HG03064 (cell line): Measurements from ENCODE around the gene C11orf54.
A peak's percentile ranks its signal among the peaks of the same experiment; 100 is the strongest.
"Not testable (repeated sequence)": the region's sequence is repeated elsewhere in the genome, so short reads cannot be mapped to it uniquely, and the experiment has no call there.

Source experiments
- ATAC-seq: cut with Tn5 transposase; IDR thresholded peaks from one replicate; pipeline ENCODE4 v1.9.1; 2021; ENCODE audit warnings: low read depth; ENCODE audit not compliant: unreplicated experiment

C11orf54 gene

DNA sequence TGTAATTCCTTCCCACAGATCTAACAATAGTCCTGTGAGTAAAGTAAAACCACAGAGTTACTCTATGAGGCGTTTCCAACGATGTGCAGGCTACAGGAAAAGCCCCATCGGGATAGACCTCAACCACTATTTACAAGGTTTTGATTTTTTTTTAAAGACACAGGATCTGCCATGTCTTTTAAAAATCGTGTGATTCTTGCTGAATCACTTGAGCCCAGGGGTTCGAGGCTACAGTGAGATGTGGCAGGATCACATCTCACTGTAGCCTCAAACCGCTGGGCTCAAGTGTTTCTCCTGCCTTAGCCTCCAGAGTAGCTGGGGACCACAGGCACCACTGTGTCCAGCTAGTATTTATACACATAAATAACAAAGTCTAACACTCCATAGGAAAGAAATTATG, 8.0 kb upstream of the C11orf54 start:
- ATAC-seq = no peak

DNA sequence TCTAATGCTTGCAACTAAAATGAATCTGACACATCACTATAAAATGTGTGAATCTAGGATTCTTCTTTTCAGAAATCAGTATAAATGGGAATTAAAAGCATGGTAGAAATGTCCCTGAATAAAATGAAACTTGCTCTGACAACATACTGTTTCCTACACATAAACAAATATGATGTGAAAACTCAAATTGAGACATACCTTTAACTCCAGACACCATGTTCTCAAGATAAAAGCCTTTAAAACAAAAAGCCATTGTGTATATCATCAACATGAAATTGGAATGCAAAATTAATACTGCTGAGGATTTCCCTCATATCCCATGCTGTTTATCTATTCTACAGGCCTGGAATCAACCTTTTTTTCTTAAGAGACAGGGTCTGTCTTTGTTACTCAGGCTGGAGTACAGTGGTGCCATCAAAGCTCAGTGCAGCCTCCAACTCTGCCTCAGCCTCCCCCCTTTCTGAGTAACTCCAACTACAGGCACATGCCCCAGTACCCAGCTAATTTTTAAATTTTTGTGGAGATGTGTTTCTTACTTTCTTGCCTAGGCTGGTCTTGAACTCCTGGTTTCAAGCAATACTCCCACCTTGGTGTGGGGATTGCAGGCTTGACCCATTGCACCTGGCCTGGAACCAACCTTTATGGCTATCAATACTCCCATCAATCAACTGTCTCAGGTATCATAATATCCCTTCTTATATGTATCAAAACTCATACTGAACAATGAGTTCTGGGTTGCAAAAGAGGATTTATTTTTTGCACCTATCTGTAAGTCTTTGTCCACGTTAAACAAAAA, 6.8 kb upstream of the C11orf54 start:
- ATAC-seq = no peak

DNA sequence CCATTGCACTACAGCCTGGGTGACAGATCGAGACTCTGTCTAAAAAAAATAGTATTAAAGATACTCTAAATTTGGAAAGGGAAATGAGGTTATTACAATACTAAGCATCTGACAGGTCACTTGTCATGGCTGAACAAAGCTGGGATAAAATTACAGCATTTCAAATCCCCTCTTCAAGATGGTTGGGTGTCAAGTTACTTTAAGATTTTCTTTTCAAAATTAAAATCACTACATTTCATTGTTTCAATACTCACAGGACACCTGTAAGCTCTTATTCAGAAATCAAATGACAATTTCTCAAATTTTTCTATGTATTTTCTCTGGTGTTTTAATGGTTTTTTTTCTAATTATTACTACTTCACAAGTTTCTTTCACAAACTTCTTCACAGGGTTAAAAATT, 5.8 kb upstream of the C11orf54 start:
- ATAC-seq = no peak

DNA sequence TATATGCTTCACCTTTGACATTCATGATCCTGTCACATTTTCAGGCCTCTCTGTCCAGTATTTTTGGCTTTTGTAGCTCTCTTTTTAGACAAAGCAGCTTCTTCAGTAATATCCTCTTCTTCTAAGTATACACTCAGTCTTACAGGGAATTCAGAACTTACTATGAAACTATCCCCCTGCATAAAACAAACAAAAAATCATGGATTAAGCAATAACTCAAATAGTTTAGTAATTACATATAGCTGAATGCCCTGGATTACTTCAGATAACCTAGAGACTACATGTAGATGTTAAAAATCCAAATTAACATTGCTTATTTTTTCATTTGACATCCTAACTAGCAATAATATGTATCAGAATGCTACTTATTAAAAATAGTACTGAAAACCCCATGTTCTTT, 5.3 kb upstream of the C11orf54 start:
- ATAC-seq = no peak

DNA sequence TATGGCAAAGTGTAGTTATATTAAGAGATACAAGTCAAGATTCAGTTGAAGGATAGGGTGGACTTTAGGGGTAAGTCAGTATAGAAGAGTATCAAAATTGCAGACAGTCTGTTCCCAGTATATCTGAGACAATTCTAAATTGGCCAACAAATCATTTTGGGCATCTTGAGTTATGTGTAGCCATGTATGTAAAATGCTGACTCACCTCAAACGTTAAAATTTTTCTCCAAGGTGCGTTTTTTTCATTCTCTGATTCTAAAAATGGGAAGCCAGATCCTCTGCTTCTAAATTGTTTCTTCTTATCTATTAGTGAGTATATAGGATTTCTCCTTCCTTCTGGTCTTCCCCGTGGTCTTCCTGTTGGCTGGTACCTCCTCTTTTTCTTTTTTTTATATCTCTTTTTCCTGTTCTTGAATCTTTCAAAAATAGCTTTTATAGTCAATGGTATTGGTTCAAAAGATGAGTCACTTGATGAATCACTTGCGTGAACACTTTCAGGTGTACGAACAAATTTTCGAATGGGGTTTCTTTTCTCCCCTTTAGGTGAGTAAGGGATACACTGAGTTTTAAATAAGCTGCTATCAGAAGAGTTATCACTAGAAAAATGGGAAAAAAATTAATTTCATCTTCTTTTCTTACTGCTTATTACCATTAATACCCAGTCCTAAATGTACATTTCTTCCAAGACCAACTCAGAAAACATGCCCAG, 3.4 kb upstream of the C11orf54 start:
- ATAC-seq = no peak

DNA sequence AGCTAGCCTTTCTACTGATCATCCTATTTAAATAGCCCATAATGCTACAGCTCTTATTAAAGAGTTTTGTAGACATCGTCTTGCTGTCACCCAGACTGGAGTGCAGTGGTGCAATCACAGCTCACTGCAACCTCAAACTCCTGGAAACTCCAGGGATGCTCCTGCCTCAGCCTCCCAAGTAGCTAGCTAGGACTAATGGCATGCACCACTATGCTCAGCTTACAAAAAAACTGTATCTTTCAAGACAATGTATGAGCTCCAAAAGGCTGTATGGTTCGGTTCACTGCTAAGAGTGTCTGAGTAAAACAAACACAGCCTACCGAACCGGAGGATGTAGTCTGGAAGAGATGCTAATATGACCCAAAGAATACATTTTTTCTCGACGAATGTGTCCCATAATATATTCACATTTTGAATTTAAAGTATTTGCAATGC, 2.8 kb upstream of the C11orf54 start:
- ATAC-seq = no peak

DNA sequence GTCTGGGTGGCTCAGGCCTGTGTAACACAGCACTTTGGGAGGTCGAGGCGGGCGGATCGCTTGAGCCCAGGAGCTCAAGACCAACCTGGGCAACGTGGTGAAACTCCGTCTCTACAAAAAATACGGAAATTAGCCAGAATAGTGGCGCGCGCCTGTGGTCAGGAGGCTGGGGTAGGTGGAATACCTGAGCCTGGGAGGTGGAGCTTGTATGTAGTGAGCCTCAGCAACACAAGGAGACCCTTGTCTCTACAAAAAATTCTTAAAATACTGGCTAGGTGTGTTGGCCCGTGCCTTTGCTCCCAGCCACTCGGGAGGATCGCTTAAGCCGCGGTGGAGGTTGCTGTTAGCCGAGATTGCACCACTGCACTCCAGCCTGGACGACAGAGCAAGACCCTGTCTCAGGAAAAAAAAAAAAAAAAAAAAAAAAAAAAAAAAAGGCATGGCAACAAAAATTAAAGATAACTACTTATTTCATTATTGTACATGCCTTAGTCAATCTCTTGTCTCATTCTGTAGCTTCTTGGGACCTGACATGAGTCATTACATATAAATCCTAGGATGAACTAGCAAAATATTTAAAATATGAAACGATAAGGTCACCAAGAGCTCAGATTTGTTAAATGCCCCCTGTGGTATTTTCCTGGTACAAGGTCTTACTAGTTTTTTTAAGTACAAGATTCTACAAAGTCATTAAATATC, 1.3 kb upstream of the C11orf54 start:
- no peak for ATAC-seq

DNA sequence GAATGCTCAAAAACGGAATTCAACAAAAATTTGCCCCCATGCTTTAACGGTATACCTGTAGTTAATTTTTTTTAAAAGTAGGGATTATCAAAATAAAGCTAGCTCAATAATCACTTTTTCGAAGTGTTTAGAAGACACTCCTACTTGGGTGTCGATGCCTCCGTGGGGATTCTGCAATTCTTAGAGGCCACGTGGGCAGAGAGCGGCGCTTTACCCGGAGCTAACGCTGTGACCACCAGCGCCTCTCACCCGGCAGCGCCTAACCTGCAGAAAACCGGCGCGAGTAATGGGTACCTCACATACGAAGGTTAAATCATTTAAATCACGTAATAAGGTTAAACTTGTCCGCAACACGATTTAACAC, 760 bp upstream of the C11orf54 start:
- peak; percentile 38 for ATAC-seq

DNA sequence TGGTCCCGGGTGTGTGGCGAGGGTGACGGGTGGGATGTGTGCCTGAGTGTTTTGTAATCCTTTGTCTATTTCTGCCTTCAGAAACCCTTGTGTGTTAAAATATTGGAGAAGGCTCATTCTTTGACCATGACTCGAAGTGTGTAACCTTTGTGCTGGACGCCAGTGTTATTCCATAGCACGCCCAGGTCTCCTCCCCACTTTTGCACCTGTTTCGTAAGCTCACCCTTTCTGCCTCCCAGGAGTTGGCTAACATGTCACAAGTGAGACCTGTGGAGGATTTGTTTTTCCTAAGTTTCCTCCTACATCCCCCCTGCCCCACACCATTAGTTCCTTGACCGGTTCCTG, 382 bp downstream of the C11orf54 start:
- no peak for ATAC-seq

DNA sequence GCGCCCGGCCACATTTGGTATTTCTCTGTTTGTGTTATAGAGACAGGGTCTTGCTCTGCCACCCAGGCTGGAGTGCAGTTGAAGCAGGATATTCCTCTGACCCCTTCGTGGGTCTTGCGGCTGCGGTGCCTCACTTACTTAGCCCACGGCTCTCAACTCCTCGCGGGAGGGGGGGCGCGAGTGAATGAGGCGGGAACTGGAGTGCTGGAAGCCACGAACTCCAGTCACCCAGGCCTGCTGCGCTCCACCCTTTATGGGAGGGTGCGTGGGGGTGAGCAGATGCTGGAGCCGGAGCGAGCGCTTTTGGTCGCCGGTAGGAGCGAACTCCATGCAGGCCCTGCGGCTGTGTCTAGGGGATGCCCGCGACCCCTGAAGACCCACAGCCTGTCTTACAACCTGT, 1.8 kb downstream of the C11orf54 start:
- no peak for ATAC-seq

DNA sequence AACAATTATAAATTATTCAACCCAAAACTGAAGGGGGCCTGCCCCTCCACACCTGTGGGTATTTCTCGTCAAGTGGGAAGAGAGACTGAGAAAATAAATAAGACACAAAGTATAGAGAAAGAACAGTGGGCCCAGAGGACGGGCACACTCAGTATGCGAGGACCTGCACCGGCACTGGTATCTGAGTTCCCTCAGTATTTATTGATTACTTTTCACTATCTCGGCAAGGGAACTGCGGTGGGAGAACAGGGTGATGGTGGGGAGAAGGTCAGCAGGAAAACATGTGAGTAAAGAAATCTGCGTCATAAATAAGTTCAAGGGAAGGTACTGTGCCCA, 3.2 kb downstream of the C11orf54 start:
- ATAC-seq = no peak

DNA sequence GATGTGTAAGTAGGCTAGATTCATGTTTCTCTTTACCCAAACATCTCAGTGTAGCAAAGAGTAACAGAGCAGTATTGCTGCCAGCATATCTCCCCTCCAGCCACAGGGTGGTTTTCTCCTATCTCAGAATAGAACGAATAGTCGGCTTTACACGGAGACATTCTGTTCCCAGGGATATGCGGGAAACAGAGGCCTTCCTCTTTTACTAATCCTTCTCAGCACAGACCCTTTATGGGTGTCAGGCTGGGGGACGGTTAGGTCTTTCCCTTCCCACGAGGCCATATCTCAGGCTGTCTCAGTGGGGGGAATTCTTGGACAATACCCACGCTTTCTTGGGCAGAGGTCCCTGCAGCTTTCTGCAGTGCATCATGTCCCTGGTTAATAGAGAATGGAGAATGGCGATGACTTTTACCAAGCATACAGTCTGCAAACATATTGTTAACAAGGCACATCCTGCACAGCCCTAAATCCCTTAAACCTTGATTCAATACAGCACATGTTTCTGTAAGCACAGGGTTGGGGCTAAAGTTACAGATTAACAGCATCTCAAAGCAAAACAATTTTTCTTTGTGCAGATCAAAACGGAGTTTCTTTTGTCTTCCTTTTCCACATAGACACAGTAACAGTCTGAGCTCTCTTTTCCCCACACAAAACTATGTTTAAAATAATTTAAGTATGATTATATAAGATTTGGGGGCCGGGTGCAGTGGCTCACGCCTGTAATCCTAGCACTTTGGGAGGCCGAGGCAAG, 3.7 kb downstream of the C11orf54 start:
- ATAC-seq = not testable (repeated sequence)

DNA sequence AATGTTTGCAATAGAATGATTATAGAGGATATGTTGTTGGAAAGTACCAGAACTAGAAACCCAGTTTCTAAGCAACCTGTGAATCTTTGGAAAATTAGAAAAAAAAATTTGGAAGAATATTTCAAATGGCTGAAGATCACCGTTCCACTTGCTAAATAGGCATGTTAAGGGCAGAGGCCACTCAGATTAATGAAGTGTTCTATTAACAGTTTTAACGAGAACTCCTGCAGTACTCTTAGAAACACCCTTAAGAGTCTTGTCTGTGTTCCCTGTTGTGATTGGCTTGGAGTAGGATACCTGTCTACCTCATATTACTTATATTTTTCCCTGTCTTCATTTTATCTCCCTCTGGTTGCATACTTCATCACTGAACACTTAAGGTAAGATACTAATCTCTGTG, 4.6 kb downstream of the C11orf54 start:
- ATAC-seq = no peak

DNA sequence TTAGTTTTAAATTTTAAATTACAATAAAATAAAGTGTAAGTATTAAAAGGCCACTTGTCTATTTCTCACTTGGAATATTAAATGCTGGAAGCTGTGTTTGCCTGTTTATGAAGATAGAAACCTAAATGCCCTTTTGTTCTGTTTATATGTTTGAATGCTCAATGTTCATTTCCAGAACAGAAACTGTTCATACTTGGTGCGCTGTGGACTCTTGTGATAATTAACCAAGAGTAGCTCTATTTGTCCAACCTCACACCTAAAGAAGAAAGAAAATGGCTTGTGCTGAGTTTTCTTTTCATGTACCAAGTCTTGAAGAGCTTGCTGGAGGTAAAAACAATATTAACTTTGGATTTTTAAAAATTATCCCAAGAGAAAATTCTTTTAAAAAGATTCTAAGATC, 5.7 kb downstream of the C11orf54 start:
- peak; percentile 85 for ATAC-seq

DNA sequence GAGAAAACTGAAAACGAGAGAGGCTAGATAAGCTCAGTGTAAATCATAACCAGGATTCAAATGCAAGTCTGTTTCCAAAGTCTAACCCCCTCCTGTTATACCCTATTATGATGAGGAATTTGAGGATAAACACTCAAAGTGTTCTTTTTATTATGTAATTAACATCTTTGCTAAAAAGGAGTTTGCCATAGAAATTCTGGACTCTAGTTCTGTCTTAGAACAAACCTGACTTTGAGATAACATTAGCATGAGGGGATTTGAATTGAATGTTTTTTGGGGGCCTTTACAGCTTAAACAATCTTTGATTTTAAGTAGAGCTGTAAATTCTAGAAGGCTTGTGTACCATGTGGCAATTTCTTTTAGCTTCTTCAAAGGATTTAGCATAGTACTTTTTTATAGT, 9.5 kb downstream of the C11orf54 start:
- ATAC-seq = no peak

DNA sequence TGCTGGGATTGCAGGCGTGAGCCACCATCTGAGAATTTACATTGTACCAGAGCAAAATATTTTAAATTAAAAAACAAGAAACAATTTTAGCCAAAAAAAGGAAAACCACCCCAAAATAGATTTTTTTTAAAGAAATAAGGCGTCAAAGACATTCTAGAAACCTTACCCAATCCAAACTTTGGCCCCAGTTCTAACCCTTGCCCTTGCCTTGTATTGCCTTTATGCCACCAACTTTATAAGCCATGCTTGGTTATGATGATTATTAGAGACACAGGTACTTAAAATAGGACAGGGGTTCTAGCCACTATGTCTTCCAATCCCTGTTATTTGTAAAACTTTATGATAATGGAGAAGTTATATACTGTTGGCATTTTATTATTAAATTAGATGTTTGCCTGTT, 11.8 kb downstream of the C11orf54 start:
- ATAC-seq = no peak

DNA sequence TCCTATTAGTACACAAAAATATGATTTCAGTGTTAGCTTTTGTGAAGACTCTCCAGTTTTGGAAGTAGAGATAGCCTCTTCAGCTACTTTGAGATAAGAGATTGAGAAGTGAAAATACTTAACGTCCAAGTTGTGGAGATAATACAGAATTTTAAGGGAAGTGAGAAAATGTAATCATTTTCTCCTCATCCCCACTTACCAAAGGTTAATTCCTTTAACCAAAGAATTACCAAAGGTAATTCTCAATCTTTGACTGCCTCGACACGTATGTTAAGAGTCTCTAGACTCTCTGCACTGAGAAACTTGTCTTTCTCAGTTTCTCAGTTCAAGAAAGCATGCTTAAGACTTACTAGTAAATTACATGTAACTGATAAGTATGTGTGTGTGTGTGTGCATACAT, 15.3 kb downstream of the C11orf54 start:
- no peak for ATAC-seq

DNA sequence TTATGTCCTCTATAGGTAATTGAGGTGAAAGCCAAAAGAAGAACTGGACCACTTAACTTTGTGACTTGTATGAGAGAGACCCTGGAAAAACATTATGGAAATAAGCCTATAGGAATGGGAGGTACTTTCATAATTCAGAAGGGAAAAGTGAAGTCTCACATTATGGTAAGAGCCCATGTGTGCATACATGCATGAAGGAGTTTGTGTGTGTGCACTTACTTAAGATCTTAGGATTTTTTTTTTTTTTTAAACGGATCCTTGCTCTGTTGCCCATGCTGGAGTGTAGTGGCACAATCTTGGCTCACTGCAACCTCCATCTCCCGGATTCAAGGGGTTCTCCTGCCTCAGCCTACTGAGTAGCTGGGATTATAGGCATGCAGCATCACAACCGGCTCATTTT, 15.8 kb downstream of the C11orf54 start:
- ATAC-seq = no peak

DNA sequence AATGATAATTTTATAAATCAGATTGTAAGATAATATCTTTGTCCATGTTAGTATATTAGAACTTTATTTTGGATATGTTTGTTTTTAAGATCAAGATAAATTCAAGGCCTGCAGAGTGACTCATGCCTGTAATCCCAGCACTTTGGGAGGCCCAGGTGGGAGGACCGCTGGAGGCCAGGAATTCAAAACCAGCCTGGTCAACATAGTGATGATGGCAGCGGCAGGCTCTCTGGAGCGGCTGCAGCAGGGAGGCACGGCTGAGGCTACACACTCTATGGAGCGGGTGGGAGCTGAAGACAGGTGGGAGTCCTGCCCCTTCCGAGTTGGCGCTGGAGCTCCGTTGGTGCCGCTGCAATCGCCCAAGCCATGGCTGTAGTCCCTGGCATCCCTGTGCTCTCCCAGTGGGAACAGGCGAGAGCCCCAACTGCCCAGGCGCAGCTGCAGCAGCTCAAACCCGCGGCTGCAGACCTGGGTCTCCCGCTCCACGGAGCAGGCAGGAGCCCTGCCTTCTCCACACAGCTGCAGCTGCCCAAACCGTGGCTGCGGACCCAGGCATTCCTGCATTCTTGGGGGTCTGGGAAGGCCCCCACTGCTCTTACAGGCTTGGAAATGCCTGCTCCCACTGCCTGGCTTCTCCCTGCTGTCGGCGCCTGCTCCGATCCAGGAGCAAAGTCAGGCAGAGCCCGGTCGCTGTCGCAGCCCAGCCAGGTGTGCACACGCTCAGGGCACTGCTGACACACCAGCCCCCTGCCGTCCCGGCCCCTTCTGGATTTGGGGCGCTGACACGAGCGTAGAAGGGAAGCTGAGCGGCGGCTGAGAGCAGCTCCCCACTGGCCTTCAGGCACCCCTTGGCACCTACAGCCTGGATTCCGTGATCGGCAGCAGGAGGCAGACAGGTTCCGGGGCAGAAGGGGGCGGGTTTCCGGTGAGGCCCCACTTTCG, 16.7 kb downstream of the C11orf54 start:
- no peak for ATAC-seq

DNA sequence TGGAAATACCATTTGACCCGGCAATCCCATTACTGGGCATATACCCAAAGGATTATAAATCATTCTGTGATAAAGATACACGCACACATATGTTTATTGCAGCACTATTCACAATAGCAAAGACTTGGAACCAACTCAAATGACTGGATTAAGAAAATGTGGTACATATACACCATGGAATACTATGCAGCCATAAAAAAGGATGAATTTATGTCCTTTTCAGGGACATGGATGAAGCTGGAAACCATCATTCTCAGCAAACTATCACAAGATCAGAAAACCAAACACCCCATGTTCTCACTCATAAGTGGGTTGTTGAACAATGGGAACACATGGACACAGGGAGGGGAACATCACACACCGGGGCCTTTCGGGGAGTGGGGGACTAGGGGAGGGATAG, 17.7 kb downstream of the C11orf54 start:
- not testable (repeated sequence) for ATAC-seq
